SU-DHL-6 (cell line): ENCODE results near the gene TNXB.

Experiments used
- CTCF ChIP-seq: fragments of 200-600 bp; sonication (generic); IDR thresholded peaks from one replicate; pipeline ENCODE4 v1.5.1; 2017; ENCODE audit warnings: antibody characterized with exemption, mild to moderate bottlenecking, low read length, moderate library complexity; ENCODE audit not compliant: insufficient read depth, poor library complexity, severe bottlenecking
- EZH2phosphoT487 ChIP-seq: fragments of 200-600 bp; sonication (generic), shearing (Covaris generic); conservative IDR thresholded peaks from 2 replicates; pipeline ENCODE4 v1.6.1; 2018; ENCODE audit warnings: mild to moderate bottlenecking, antibody characterized with exemption, low read length, moderate library complexity, mixed read lengths

GRCh38 chr6:32073613-32074012, 35.5 kb downstream of the TNXB start:
- TF ChIP-seq CTCF (no peak), EZH2phosphoT487 (no peak)
